DMS 273 treated with DMSO at 0.1 percent for 48 hours (cell line): ENCODE measurements around the gene DENND1A.

Source experiments
- DNase-seq: peaks from one replicate; lab custom pipeline; 2025; lab: John Stamatoyannopoulos, UW

The DENND1A gene

GRCh38 chr9:123685489-123686083 lies 244.3 kb downstream of the DENND1A start:
- DNase-seq = no peak

- DNase-seq = no peak
These were observed 245.4 kb downstream of the DENND1A start for GRCh38 chr9:123684393-123685149.

- DNase-seq = no peak
These were observed 247.2 kb downstream of the DENND1A start for GRCh38 chr9:123682746-123683145.

- DNase-seq = no peak
These were observed 249.6 kb downstream of the DENND1A start for GRCh38 chr9:123680352-123680751.

- DNase-seq = no peak
These were observed 250.5 kb downstream of the DENND1A start for GRCh38 chr9:123679330-123679987.

- no peak for DNase-seq
These were observed 251.0 kb downstream of the DENND1A start for GRCh38 chr9:123678878-123679329.

- DNase-seq = no peak
These were observed 251.7 kb downstream of the DENND1A start for GRCh38 chr9:123678038-123678877.

GRCh38 chr9:123676869-123677268 lies 253.1 kb downstream of the DENND1A start:
- DNase-seq = no peak

GRCh38 chr9:123669346-123669745 lies 260.6 kb downstream of the DENND1A start:
- DNase-seq = no peak

GRCh38 chr9:123663529-123663928 lies 266.4 kb downstream of the DENND1A start:
- no peak for DNase-seq

- DNase-seq = no peak
These were observed 267.7 kb downstream of the DENND1A start for GRCh38 chr9:123662057-123662776.

GRCh38 chr9:123660691-123661466 lies 269.0 kb downstream of the DENND1A start:
- no peak for DNase-seq

GRCh38 chr9:123659358-123659757 lies 270.6 kb downstream of the DENND1A start:
- DNase-seq = no peak

- no peak for DNase-seq
These were observed 271.1 kb downstream of the DENND1A start for GRCh38 chr9:123658792-123659191.

GRCh38 chr9:123657941-123658340 lies 272.0 kb downstream of the DENND1A start:
- DNase-seq = no peak

- no peak for DNase-seq
These were observed 272.8 kb downstream of the DENND1A start for GRCh38 chr9:123657099-123657498.

- DNase-seq = no peak
These were observed 273.4 kb downstream of the DENND1A start for GRCh38 chr9:123656565-123656964.

GRCh38 chr9:123655681-123656423 lies 274.1 kb downstream of the DENND1A start:
- DNase-seq = no peak

- DNase-seq = no peak
These were observed 274.8 kb downstream of the DENND1A start for GRCh38 chr9:123654994-123655637.
